C4-2B (cell line): ENCODE data around the gene UBE2Q2.

Experiments used
- H3K27ac ChIP-seq: fragments of 450-650 bp; 2 replicates; pipeline ENCODE4 v1.5.1; 2017
- ZFX ChIP-seq: fragments of 450-650 bp; IDR thresholded peaks from 2 replicates; pipeline ENCODE4 v1.6.1; 2017
- TF ChIP-seq, protein P1 (sequence below): fragments of 450-650 bp; conservative IDR thresholded peaks from 2 replicates; pipeline ENCODE4 v1.5.1; 2017; ENCODE audit warnings: mild to moderate bottlenecking

The UBE2Q2 gene

DNA sequence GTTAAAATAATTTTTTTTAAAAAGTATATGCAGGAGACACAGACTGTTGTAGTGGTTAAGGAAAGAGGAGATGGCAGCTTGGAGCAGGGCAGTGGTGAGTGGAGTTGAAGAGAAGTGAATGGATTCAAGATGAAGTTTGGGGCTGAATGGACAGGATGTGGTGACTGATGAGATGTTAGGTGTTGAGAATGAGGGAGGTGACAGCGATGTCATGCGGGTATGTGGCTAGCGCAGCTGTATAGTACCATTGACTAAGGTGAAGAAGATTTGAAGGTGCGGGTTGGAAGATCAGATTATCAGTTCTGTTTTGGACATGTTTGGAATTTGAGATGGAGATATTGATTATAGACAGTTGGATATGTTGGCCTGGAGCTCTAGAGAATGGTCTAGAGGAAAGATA, 80.5 kb downstream of the UBE2Q2 start:
- TF ChIP-seq, protein P1, sequence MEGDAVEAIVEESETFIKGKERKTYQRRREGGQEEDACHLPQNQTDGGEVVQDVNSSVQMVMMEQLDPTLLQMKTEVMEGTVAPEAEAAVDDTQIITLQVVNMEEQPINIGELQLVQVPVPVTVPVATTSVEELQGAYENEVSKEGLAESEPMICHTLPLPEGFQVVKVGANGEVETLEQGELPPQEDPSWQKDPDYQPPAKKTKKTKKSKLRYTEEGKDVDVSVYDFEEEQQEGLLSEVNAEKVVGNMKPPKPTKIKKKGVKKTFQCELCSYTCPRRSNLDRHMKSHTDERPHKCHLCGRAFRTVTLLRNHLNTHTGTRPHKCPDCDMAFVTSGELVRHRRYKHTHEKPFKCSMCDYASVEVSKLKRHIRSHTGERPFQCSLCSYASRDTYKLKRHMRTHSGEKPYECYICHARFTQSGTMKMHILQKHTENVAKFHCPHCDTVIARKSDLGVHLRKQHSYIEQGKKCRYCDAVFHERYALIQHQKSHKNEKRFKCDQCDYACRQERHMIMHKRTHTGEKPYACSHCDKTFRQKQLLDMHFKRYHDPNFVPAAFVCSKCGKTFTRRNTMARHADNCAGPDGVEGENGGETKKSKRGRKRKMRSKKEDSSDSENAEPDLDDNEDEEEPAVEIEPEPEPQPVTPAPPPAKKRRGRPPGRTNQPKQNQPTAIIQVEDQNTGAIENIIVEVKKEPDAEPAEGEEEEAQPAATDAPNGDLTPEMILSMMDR: no peak
- TF ChIP-seq ZFX: no peak
- H3K27ac ChIP-seq: no peak overlapping the region

DNA sequence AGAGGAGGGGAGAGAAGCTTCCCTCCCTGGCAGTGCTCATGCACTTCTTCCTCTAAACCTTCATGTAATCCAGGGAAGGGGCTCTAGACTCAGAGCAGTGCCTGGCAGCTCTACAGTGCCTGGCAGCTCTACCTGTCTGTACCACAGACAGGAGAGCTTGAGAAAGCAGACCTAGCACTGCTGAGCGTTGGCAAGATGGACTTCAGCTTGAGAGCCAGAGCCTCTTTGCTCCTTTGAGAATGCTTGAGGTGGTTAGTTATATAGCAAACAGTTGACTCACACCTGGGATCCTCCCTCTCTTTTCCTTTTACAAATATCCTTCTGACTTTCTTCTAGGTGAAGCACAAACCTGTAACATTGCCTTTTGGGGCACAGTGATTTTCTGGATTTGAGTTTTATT, 81.3 kb downstream of the UBE2Q2 start:
- no peak overlapping the region for H3K27ac ChIP-seq

DNA sequence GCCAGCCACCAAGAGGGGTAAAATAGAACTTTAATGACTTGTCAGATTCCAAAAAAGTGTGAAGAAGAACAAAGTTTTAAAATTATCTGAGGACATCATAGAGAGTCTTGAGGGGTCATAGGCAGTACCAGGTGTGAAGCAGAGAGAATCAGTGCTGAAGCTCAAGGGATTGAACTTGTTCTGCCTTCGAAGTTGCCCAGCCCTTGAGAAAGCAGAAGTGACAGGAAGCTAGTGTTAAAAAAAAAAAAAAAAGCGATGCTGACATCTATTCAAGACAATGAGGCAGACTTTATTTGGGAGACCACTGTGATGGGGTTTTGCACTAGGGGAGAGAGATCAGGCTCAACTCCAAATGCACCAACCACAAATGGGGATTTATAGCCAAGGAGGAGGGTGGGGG, 82.2 kb downstream of the UBE2Q2 start:
- no peak for TF ChIP-seq ZFX
- TF ChIP-seq, protein P1: no peak
- H3K27ac ChIP-seq: no peak overlapping the region

More for the DNA sequence above, 81.3 kb downstream of the UBE2Q2 start:
- TF ChIP-seq, protein P1: no peak
- TF ChIP-seq ZFX: no peak

DNA sequence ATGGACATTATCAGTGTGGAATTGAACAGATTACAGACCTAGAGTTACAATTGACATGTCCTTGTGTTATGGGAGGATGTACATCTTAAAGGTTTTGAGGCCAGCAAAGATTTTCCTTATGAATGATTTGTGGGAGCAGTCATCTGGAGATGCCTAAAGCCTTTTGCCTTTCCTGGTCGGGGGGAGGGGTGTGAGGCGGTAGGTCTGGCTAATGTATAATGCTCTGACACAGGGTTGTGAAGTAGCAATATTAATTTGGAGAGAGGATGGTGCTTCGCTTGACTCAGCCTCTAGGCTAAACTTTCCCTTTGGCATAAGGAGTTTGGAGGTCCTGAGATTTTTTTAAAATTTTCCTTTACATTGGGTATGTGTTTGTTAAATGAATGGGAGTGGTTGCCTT, 83.7 kb downstream of the UBE2Q2 start:
- TF ChIP-seq, protein P1: no peak
- TF ChIP-seq ZFX: no peak
- H3K27ac ChIP-seq: no peak overlapping the region

DNA sequence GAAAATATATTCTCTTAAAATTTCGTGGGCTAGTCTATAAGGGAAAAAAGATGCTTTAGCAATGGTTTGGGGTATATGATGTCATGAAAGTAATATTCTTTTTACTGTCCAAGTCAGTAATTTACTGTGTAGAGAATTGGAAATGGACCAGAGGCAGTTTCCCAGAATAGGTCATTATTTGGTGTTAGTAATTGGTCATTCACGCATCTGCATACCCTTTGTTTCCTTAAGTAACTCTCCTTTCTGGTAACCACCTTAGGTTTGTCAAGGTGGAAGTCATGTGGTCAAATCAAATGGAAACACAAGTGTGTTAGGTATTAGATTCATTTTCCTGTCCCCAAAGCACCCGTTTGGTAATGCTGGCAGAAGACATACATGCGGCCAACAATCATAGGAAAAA, 84.4 kb downstream of the UBE2Q2 start:
- no peak overlapping the region for H3K27ac ChIP-seq
- TF ChIP-seq, protein P1: no peak
- no peak for TF ChIP-seq ZFX

DNA sequence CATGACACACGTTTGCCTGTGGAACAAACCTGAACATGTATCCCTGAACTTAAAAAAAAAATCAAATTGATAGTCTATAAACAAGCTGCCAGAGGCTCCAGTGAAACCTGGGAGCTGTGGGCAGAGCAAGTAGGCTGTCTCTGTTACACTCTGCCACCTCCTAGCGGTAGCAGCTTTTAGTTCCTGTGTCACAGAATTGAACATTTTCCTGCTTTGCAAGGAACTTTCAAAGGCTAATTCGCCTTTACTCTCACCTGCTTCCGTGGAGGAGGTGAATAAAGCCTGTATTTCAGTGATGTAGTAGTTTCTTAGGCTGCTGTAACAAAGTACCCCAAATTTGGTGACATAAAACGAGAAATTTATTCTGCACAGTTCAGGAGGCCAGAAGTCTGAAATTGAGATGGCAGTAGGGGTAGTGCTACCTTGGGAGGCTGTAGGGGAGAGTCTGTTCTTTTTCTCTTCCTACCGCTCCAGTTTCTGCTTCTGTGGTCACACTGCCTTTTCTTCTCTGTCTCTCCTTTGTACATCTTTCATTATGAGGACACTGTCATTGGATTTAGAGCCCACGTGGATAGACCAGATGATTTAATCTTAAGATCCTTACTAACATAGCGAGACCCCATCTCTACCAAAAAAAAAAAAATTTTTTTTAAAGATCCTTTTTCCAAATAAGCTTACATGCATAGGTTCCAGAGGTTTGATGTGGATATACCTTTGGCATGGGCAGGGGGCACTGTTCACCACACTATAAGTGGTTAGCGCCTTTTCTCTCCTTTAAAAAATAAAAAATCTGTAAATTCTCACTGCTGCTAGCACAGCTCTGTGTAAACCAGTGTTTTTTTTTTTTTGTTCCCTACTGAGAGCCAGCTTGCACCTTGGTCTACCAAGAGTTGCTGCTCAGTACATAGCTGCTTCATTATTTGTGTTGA, 85.7 kb downstream of the UBE2Q2 start:
- no peak overlapping the region for H3K27ac ChIP-seq
- no peak for TF ChIP-seq ZFX
- TF ChIP-seq, protein P1: peak; percentile 82

DNA sequence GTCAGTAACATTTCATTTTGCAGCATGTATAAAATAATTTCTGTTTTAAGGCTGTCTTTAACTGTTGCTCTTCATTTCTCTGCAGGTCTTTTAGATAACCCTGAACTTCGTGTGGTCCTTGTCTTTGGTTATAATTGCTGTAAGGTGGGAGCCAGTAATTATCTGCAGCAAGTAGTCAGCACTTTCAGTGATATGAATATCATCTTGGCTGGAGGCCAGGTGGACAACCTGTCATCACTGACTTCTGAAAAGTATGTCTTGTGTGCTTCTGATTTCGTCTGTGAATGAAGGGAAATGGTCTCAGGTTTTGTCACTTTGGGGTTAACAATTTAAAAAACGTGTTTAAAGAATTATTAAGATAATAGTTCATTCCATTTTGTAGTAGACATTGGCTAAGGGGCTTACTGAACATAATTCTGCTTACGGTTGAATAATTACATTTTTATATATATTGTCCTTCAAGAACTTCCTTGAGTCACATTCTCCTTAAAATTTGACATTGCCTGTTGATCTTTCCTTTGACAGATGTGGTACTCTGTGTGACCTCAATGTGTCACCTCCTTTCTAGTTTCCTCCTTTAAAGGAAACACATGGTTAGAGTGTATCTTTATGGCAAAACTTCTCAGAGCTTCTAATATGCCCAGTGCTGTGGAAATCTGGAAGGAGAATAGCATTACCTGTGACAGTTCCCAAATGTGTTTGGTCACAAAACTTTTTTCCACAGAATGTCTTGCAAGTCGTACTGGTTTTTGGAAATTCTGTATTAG, 86.7 kb downstream of the UBE2Q2 start:
- H3K27ac ChIP-seq: no peak overlapping the region
- TF ChIP-seq, protein P1: no peak
